Fibroblast of skin of right biceps (primary cell): ENCODE results near the gene RALGAPA1.
"Not testable (repeated sequence)": the region's sequence is repeated elsewhere in the genome, so short reads cannot be mapped to it uniquely, and the experiment has no call there.

Experiments used
- DNase-seq: peaks from one replicate; pipeline ENCODE4 v3.0.0-alpha.2; 2013

RALGAPA1 gene

GRCh38 chr14:35760143-35760542 lies 49.0 kb downstream of the RALGAPA1 start:
- no peak for DNase-seq

- no peak for DNase-seq
Observed at GRCh38 chr14:35758523-35759129, 50.5 kb downstream of the RALGAPA1 start.

GRCh38 chr14:35754671-35755070 lies 54.4 kb downstream of the RALGAPA1 start:
- DNase-seq: no peak

DNA sequence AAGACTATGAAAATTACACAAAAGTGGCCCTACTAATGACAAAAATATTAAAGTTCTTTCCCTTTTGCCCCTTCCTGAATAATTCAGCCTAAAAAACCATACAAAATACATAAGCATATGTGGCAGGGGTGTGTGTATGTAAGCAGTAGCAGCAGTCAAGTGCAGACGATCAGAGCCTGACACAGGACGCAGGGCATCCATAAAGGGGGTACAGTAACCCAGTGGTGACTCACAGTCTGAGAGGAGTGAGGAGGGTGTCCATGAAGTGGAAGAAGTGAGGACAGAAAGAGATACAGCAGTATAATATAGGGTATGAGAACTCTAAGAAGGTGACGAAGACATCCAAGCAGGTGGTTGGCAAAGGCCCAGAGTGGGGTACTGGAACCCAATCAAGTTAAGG lies 56.7 kb downstream of the RALGAPA1 start:
- DNase-seq: no peak

DNA sequence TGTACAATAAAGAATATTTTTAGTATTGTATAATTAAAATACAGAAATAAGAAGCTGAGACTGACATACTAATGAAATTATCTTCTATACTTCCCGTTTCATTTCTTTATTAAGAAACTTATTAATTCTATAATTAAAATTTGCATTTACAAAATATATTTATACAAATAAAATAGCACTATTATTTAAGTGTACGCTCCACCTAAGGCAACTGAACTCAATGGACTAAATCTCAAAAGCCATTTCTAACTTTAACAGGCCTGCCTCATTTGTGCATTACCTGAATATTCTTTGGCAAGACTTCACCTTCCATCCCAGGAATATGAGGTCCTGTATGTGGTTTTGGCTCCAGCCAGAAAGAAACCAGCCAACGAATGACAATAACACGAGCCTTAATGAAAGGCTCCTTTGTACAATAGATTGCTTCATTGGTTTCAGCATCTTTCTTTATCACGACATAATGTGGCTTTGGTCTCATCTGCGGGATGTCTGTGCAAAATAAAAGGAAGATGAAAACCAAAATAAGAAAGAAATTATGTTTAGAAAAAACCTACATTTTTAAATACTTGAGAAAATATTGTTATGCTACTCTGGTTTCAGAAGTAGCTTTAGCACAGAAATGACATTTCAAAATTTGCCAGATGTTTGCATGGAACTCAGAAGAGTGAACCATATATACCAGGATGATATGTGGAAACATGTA lies 58.7 kb downstream of the RALGAPA1 start:
- DNase-seq: no peak

- no peak for DNase-seq
Observed at GRCh38 chr14:35747379-35747778, 61.7 kb downstream of the RALGAPA1 start.

- DNase-seq: no peak
Observed at GRCh38 chr14:35742442-35742841, 66.7 kb downstream of the RALGAPA1 start.

DNA sequence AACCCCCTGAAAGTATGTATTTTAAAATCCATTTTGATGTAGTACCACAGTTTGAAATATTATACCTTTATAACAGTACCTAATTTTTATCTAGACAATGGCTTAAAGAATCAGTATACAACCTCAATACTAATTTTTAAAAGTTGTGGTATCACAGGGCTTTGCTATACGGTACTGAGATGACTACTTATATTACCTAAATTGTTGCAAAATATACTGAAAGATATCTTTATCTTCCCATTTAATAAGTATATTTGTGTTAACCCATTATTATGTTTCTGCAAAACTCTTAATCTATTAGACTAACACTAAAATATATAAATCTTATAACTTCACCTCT lies 67.1 kb downstream of the RALGAPA1 start:
- DNase-seq: no peak

GRCh38 chr14:35741345-35742031 lies 67.6 kb downstream of the RALGAPA1 start:
- DNase-seq: peak; percentile 12

- no peak for DNase-seq
Observed at GRCh38 chr14:35740215-35740614, 68.9 kb downstream of the RALGAPA1 start.

- not testable (repeated sequence) for DNase-seq
Observed at GRCh38 chr14:35735163-35735562, 73.9 kb downstream of the RALGAPA1 start.

DNA sequence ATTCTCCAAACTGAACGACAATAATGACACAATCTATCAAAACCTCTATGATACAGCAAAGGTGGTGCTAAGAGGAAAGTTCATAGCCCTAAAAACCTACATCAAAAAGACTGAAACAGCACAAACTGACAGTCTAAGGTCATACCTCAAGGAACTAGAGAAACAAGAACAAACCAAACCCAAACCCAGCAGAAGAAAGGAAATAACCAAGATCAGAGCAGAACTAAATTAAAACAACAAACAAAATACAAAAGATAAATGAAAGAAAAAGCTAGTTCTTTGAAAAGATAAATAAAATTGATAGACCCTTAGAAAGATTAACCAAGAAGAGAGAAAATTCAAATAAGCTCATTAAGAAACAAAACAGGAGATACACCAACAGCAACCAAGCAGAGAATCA lies 75.6 kb downstream of the RALGAPA1 start:
- DNase-seq: not testable (repeated sequence)

- DNase-seq: no peak
Observed at GRCh38 chr14:35730871-35731270, 78.2 kb downstream of the RALGAPA1 start.

DNA sequence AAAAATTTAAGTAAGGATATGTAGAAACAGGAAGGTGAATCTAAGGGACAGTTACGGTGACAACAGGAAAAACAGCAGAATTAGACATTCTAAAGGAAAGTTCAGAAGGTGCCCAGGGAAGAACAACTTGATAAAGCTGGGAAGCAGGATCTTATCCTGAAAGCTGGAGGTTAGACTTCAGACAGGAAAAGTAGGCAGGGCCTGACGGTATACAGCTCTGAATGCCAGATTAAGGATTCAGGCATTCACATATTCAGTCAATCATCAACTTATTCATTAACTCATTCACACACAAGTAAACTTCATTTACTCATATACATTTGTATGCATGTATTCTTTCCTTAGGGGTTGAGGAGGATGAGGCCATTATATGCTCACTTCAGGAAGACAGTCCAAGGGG lies 81.3 kb downstream of the RALGAPA1 start:
- no peak for DNase-seq

DNA sequence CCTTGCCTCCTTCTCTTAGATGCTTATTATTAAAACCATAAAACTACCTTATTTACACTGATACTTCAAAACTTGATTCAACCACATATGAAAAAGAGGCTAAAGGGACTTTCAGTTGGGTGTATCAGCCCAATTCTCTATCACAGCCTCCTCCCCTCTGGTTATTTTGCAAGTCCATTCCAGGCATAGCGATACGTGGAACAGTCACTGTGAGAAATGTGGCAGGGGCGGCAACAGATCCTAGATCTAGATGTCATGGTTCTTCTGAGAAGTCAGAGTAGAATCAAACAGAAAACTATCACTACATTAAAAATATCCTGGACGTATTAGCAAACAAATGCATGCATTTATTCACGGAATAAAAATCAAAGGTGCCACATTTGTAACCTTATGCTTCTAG lies 83.2 kb downstream of the RALGAPA1 start:
- DNase-seq: no peak

- DNase-seq: no peak
Observed at GRCh38 chr14:35715079-35715478, 94.0 kb downstream of the RALGAPA1 start.

DNA sequence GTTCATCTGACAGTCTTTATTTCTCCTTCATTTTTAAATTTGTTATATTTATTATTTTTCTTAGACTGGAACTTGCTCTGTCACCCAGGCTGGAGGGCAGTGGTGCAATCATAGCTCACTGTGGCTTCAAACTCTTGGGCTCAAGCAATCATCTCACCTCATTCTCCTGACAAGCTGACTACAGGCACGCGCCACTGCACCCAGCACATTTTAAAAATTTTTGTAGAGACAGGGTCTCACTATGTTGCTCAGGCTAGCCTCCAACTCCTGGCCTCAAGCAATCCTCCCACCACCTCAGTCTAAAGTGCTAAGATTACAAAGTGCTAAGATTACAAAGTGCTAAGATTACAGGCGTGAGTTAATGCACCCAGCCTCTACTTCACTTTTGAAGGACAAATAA lies 96.6 kb downstream of the RALGAPA1 start:
- DNase-seq: no peak

- no peak for DNase-seq
Observed at GRCh38 chr14:35708062-35708461, 101.0 kb downstream of the RALGAPA1 start.

GRCh38 chr14:35705636-35706035 lies 103.5 kb downstream of the RALGAPA1 start:
- DNase-seq: no peak

GRCh38 chr14:35704793-35705493 lies 104.2 kb downstream of the RALGAPA1 start:
- no peak for DNase-seq

DNA sequence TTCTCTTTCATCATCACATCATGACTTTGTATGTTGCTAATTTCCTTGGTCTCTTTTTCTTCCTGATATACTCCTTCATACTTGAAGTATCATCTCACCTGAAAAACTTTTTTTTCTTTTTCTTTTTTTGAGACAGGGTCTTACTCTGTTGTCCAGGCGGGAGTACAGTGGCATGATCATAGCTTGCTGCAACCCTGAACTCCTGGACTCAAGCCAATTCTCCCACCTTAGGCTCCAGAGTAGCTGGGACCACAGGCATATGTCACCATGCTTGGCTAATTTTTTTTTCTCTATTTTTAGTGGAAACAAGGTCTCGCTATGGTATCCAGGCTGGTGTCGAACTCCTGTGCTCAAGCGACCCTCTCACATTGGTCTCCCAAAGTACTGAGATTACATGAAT lies 107.6 kb downstream of the RALGAPA1 start:
- no peak for DNase-seq

GRCh38 chr14:35699791-35700444 lies 109.2 kb downstream of the RALGAPA1 start:
- no peak for DNase-seq

GRCh38 chr14:35696575-35696974 lies 112.5 kb downstream of the RALGAPA1 start:
- no peak for DNase-seq
